Jurkat, Clone E6-1 (cell line): ENCODE measurements around the gene CYGB. TPM values are rescaled to one million over a fixed set of nuclear protein-coding genes. Genes with fewer than 3 reads are reported as not detected.

Experiments
- DNase-seq: peaks from one replicate; pipeline ENCODE4 v3.0.0-alpha.2; 2011; ENCODE audit warnings: low read depth, low spot score
- H3K4me3 ChIP-seq: 2 replicates; pipeline ENCODE4 v1.5.1; 2011; ENCODE audit warnings: mild to moderate bottlenecking, low read length, control low read depth, moderate library complexity
- polyA plus RNA-seq: library from polyadenylated mRNA; unstranded; fragments of >200 nt; gene quantifications from one replicate; pipeline ENCODE4 v1.2.1, GENCODE V29; 2012; ENCODE audit warnings: missing spikeins; ENCODE audit not compliant: insufficient read length, insufficient read depth

Gene CYGB
- not detected for polyA plus RNA-seq

- no peak within 1 kb of the TSS for H3K4me3 ChIP-seq
- no peak for DNase-seq
These were observed at the start of gene CYGB for GRCh38 chr17:76537578-76538280. Gene CYGB (minus strand): TSS chr17:76537709. CDS start chr17:76537542, 167 bp downstream.

GRCh38 chr17:76586741-76587487 is 49.4 kb upstream of the CYGB start:
- H3K4me3 ChIP-seq, result no peak overlapping the region
- DNase-seq, result no peak

GRCh38 chr17:76585649-76586593 is 48.4 kb upstream of the CYGB start, which contains the start of gene ST6GALNAC2:
Gene ST6GALNAC2 (minus strand): TSS chr17:76585860. CDS start chr17:76585808, 52 bp downstream.
- no peak for DNase-seq
- H3K4me3 ChIP-seq, result no peak within 1 kb of the TSS

- H3K4me3 ChIP-seq, result no peak overlapping the region
- no peak for DNase-seq
These were observed 47.6 kb upstream of the CYGB start for GRCh38 chr17:76585033-76585648.

- H3K4me3 ChIP-seq, result no peak overlapping the region
- no peak for DNase-seq
These were observed 47.0 kb upstream of the CYGB start for GRCh38 chr17:76584427-76585032.

GRCh38 chr17:76582660-76583059 is 45.2 kb upstream of the CYGB start:
- no peak for DNase-seq
- H3K4me3 ChIP-seq, result no peak overlapping the region

- DNase-seq, result no peak
- no peak overlapping the region for H3K4me3 ChIP-seq
These were observed 44.0 kb upstream of the CYGB start for GRCh38 chr17:76581515-76581914.

- H3K4me3 ChIP-seq, result no peak overlapping the region
- no peak for DNase-seq
These were observed 41.8 kb upstream of the CYGB start for GRCh38 chr17:76579281-76579680.

GRCh38 chr17:76578376-76578775 is 40.9 kb upstream of the CYGB start:
- no peak overlapping the region for H3K4me3 ChIP-seq
- DNase-seq, result no peak

GRCh38 chr17:76577876-76578275 is 40.4 kb upstream of the CYGB start:
- no peak overlapping the region for H3K4me3 ChIP-seq

GRCh38 chr17:76576189-76576588 is 38.7 kb upstream of the CYGB start:
- DNase-seq, result no peak
- H3K4me3 ChIP-seq, result no peak overlapping the region

More at GRCh38 chr17:76577876-76578275, 40.4 kb upstream of the CYGB start:
- no peak for DNase-seq

- no peak overlapping the region for H3K4me3 ChIP-seq
- DNase-seq, result no peak
These were observed 38.1 kb upstream of the CYGB start for GRCh38 chr17:76575570-76575969.

- H3K4me3 ChIP-seq, result no peak overlapping the region
- DNase-seq, result no peak
These were observed 36.7 kb upstream of the CYGB start for GRCh38 chr17:76574166-76574565.

GRCh38 chr17:76573096-76573495 is 35.6 kb upstream of the CYGB start:
- H3K4me3 ChIP-seq, result no peak overlapping the region
- no peak for DNase-seq

- H3K4me3 ChIP-seq, result no peak overlapping the region
- peak; percentile 32 for DNase-seq
These were observed 34.8 kb upstream of the CYGB start for GRCh38 chr17:76572201-76572910.

GRCh38 chr17:76570877-76571471 is 33.5 kb upstream of the CYGB start:
- no peak for DNase-seq
- no peak overlapping the region for H3K4me3 ChIP-seq

GRCh38 chr17:76570457-76570856 is 32.9 kb upstream of the CYGB start:
- H3K4me3 ChIP-seq, result no peak overlapping the region
- DNase-seq, result no peak
